Body of pancreas (tissue), 4 donors: ENCODE measurements around the gene CHCHD3.

Experiments used
- CTCF ChIP-seq, 7 experiments: fragments of 450-650 bp in 4 of 7; fragments of 200-600 bp in 3 of 7; sonication (generic) in 3 of 7; IDR thresholded peaks; one replicate each; pipeline ENCODE4 v1.5.1; 2016 to 2019; ENCODE audit warnings: antibody characterized with exemption in 7 of 7
- POLR2A ChIP-seq, 3 donors: fragments of 450-650 bp; IDR thresholded peaks; one replicate each; pipeline ENCODE4 v1.6.1; 2016; ENCODE audit warnings: antibody characterized with exemption in 3 of 3, mild to moderate bottlenecking in 2 of 3

GRCh38 chr7:132777414-132777813 lies 304.5 kb downstream of the CHCHD3 start:
- TF ChIP-seq CTCF (IDR thresholded peaks at IDR 0.05) (no peak), POLR2A (IDR thresholded peaks at IDR 0.05) (no peak)
